HG02571 (cell line): ENCODE data around the gene ZNF598.

ENCODE experiments used
- ATAC-seq: cut with Tn5 transposase; IDR thresholded peaks from one replicate; pipeline ENCODE4 v1.9.1; 2021; ENCODE audit warnings: mild to moderate bottlenecking, moderate library complexity; ENCODE audit not compliant: unreplicated experiment

The ZNF598 gene

DNA sequence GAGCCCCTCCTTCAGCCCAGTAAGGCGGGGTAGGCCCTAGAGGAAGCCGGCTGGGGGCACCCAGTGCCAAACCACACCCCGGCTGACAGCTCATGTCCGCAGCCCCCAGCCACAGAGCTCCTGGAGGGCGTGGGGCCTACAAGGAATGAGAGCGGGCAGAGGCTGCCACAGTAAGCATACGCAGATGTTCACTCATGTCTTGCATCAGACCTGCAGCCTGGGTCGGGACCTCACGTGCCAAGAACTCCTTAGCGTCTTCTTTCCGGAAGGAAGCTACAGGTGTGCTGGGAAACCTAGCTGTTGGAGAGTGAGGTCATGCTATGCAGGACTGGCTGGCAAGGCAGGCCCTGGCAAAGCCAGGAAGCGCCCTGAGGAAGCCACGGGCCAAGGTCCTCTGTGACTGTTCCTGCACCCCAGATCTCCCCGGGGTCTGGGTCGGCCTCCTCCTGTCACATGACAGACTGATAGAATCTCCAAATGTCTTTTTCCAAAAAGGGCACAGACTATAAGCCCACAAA lies 1.6 kb downstream of the ZNF598 start:
- no peak for ATAC-seq

DNA sequence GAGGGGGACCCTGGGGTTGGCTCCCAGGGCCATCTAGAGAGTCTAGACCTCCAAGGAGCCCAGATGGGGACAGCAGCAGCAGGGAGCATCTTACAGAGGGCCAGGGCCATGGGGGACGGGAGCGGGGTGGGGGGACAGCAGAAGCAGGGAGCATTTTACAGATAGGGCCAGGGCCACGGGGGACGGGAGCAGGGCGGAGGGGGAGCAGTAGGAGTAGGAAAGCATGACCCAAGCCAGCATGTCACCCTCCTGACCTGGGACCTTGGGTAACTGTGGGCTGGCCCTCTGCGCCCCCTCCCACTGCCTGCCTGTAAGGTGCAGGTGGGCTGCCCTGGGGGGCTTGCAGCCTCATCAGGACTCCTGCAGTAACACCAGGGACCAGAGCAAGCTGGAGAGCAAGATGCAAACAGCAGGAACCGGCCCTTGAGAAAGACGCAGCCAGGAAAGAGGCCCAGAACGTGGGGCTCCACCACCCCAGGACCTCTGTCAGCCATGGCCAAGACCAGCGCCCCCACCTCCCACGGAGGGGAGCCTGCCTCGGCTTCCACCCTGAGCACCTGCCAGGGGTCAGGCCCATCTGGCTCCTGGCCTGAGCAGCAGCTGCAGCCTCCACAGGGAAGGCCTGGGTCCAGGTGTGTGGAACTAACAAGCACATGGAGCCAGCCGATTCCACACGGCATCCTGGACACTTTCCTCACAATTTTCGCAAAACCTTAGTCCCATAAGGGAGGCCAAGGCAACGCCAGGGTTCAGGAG lies 2.4 kb downstream of the ZNF598 start:
- no peak for ATAC-seq

DNA sequence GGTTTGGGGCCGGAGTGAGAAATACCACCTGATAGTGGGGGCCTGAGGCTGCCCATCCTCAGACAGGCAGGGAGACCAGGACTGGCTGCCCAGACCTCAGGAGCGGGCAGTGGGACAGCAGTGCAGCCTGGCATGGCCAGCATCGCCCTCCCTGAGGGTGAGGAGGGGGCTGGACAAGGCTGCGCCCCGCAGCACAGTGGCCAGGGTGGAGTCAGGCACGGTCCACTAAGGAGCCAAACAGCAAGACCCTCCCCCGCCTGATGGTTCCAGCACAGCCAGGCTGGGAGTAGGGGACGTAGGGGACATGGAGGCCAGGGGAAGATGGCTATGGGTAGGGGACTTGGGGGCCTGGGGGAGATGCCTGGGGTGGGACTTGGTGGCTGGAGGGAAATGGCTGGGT lies 3.3 kb downstream of the ZNF598 start:
- no peak for ATAC-seq

DNA sequence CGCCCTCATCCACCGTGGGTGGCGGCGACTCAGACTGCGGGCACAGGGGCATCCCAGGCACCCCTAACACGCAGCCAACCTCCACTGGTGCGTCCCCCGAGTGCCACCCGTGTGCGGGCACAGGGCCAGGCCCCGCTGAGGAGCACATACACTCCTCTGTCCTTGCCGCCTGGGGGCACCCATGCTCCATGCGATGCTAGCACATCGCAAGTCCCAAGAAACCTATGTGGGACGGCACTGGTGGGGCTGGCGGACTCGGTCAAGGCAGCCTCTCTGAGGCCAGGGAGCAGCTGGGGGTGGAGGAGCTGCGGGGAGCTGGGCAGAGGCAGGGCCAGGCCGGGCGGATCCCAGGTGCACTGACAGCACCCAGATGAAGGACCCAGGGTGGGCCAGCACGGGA lies 4.0 kb downstream of the ZNF598 start:
- no peak for ATAC-seq

DNA sequence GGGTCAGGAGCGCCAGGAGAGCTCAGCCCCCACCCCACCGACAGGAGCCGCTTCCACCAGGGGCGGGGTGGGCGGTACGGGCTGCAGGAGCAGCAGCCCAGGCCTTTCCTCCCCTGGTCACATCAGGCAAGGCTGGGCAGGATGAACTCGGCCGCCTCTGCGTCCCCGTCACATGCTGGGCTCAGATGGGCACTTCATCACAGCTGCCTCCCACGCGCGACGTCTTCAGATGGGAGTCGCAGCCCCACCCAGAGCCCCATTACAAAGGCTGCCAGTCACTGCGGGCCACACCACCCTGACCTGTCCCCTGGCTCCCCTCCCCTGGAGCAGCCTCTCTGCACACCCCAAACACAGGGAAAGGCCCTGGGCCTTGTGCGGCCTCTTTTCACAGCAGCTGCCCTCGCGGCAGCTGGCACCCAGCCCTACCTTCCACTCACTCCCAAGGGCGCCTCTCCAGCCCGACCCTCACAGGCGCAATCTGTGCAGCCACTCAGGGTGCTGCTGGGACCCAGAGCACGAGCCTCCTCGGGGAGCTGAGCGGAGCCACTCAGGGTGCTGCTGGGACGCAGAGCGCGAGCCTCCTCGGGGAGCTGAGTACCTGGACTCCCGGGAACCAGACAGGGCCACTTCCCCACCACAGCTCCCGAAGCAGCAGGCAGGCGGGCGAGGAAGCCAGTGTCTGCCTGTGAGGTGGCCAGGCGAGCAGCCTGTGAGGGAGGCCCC lies 4.7 kb downstream of the ZNF598 start:
- no peak for ATAC-seq

DNA sequence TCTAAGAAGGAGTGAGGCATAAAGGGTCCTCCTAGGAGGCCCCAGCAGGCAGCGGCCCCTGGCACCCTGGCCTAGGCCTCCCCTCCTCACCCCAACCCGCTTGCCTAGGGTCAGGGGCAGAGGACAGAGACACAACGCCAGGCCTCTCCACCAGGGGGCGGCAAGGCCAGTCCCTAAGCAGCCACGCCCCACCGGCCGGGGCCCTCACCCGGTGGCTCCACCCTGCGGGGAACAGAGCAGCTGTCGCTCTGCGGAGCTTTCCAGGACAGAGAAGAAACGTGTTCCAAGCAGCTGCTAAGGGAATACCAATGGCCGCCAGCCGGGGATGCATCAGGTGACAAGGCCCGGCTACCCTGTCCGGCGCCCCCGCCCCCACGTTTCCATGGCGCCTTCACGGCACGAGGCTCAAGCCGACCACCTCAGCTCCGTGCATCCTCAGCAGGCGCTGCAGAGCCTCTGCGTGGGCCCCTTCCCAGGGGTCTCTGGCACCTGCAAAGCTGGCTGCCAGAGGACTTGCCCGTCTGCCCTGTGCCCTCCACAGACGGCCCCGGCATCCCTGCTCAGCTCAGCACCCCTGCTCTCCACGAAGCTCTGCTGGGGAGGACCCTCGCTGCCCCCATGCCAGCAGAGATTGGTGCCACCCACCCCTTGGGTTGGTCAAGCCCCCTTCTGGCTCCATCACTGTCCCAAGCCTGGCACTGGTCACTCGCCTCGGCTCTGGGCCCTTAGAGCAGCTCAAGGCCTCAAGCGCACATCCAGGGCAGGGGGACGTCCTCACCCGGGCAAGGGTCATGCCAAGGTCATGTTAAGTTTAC lies 5.6 kb downstream of the ZNF598 start:
- ATAC-seq = peak; percentile 56

DNA sequence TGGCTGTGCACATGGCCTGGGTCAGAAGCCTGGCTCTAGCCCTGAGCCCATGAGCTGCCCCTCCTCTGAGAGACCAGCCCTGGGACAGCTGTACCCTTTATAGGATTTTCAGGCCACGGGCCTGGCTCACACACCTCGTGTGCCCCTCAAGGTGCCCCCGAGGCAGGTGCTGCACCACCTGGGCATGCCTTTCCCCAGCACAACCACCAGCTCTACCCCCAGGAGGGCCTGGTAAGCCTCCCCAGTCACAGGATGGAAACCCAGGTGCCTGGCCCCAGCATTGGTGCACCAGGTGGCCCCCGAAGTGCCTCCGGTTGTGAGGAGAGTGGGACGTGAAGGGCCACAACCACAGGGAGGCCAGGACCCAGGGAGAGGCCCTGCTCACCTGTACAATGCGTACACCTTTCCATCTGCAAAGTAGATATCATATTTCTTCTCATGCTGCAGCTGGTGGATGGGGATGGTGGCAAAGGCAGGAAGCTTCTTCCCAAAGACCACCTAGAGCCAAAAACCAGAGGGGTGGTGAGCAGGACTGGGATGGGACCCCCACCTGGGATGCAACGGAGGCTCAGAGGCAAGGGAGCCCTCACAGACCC lies 6.3 kb downstream of the ZNF598 start:
- no peak for ATAC-seq

DNA sequence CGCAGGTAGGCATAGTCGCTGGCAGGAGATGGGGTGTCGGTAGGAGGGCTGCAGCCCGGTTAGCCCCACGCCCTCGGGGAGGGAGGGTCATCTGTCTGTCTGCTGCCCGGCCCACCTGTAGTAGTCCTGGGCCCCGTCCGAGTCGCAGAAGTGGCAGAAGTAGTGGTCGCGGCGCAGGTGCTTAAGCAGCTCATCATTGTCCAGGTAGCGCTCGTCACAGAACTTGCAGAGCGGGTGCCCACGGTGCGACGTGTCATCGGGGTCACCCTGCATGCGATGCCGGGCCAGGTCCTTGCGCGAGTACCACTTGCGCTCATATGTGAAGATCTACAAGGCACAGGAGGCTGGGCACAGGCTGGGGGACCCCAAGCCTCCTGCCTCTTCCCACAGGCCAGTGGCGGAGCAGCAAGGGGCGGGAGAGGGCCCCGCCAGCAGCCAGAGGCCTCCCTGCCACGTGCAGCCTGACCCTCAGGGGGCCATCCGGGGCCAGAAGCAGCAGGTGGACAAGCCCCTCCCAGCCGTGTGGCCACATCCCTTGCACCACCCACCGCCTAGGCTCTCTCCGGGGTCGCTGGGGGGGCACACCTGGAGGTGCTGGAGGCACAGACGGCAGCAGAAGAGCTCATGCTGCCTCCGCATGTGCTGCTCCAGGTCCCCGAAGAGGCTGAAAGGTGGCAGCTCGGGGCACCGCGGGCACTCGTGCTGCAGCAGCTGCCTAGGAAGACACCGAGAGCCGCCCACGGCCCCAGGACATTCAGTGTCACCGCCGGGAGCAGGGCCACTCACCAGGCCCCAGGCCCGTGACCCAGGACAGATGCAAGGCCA lies 7.0 kb downstream of the ZNF598 start:
- no peak for ATAC-seq

DNA sequence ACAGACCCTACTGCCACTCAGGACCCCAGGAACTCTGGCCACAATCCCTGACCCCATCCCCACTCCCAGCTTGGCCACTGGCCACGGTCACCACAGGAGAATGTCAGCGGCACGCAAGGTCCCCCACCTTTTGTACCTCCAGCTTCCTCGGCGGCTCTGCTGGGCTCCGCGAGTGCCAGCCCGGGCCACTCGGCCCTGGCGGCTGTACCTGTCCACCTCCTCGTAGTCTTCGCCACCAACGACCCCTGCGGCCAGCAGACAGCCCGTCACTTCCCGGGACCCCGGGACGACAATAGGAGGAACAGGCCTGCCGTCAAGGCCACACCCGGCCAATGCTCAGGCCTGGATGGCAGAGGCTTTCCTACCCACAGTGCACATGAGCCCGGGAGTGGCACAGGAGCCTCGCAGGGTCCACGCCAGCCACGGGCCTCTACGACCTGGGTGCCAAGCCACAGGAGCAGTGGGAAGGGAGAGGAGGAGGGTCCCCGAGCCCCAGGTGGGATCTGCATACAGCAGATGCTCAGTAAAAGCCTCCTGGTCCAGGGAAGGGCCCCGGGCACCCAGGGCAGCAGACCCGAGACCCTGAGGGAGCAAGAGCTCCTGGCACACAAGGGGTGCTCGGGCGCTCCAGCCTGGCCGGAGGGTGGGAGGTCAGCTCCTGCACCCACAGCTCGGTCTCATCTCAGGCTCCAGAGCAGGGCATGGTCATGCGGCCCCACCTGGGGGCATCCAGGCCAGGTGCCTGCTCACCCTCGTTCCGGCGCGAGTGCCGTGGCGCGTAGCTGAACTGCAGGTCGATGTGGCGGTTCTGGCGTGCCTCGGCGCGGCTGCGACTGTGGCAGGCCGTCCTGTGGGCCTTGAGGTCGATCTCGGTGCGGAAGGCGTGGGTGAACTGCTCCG lies 7.9 kb downstream of the ZNF598 start:
- ATAC-seq = no peak

DNA sequence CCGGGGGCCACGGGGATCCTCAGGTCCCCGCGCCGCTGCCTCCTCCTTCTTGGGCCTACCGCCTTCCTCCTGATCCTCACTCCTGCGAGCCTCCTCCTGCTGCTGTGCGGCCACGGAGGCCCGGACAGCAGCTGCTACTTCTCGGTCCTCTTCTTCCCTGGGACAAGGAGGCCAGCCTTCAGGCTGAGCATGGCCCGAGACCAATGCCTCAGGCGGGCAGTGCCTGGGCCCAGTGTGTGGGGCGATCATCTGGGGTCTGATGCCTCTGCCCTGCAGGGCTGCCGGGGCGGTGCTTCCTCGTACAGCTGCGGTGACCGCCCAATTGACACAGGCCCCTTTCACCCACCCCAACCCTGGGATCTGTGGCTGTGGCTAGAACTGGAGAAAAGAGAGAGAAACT lies 8.6 kb downstream of the ZNF598 start:
- no peak for ATAC-seq

DNA sequence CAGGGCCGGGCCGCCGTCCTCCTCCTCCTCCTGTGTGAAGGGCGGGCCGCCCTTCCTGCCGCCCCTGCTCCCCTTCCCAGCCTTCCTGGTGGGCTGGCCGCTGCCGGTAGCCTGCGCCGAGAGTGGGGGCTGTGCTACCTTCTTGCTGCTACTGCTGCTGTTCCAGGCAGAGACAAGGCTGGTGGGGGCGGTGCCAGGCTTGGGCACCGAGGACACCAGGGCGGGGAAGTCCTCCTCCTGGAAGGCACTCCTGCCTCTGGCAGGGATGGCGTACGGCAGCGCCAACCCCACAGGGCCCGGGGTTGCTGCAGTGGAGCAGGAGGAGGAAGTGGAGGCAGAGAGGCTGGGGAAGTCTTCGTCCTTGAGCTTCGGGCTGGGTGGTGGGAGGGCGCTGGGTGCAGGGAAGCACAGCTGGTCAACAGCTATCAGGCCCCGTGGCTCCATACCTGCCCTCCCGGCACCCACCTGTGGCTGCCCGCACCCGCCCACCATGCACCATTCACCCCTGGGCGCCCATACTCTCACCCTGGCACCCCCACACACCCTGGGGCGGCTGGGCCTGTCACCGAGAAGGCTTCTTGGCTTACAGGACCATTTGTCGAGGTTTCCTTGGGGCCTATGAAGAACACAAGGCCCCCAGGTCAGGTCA lies 9.6 kb downstream of the ZNF598 start:
- no peak for ATAC-seq

DNA sequence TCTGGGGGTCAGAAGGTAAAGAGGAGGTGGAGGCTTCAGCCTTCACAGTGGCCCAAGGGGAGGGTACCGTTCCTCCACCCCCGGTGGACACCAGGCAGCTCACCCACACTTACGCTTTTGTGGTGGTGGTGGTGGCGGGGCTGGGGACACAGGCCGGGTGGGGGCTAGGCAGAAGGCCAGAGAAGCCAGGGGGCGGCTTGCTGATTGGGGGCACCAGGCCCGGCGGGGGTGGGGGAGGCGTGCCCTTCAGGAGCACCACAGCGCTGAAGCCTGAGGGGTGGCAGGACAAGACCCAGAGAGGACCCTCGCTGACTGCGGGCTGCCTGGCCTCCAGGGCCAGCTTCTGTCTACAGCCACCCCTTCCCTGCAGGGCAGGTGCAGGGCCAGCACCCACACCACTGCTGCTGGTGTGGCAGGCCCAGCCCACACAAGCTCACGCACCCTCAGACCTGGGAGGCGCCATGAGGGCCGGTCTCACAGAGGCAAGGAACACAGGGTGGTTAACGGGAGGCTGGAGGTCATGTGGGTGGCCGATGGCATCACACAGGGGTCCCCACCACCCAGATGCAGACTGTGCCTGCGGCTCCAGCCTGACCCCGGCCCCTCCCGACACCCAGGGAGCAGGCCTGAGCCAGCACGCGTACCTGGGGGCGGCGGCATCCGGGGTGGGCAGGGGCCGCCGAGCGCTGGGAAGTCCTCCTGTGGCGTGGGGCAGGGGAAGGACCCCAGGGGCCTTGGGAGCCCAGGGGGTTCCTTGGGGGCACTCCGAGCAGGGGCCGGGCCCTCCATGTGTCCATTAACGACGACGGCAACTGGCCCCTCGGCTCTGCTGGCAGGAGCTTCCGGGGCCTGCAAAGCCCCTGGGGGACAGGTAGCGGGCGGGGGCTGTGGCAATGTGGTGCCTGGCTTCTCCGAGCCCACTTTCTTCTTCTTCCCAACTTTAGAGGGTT lies 10.5 kb downstream of the ZNF598 start:
- no peak for ATAC-seq

DNA sequence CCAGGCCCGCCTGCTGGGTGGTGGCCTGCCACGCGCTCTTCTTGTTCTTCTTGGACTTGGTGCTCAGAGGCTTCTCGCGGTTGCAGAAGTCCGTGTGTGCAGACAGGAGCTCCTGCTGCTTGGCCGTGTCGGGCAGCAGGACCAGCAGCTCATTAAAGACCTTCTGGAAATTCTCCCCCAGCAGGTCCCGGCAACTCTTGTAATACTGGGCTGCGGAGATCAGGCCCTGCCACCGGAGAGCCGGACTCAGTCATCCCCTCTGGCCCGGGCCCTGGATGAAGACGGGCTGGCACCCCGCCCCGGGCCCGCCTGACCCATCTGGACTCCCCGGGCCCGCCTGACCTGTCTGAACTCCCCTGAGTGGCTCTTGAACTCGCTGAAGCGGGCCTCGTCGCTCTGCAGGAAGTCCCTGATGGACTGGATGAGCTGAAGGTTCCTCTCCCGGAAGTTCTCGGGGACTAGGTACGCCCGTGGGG lies 11.2 kb downstream of the ZNF598 start:
- ATAC-seq = no peak

DNA sequence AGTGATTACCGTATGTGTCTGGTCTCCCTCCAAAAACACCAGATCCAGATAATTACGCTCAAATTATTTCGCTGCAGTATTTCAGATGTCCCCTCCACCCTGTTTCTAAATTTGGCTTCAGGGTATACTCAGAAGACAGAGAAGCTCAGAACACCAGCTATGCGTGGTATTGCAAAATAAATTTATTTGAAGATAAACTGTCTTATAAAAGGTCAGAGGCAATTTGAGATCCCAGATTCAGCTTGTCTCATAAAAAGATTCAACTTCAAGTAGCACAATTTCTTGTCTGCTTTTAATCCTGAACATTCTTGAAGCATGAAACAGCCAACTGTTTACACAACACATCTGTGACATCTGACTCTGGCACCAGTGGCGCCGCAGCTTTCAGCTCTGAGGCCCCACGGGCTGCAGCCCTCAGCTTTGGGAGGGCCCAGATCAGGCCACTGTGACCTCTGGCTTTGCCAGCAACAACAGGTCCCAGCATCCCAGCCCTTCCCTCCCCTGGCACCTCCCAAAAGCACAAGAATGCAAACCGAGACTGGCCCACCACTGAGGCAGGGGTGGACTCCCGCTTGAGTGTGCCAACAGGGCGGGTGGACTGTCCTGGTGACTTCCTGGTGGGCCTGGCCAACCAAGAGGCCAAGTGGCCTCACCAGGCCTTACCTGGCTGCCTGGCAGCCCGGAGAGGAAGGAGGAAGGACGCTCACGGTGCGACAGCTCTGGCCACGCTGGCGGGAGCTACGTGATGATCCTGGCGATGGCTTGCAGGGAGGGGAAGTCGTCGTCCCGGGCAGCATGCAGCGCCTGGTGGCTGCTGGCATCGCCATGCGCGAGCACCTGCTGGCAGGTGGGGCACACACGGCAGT lies 11.9 kb downstream of the ZNF598 start:
- ATAC-seq = no peak

DNA sequence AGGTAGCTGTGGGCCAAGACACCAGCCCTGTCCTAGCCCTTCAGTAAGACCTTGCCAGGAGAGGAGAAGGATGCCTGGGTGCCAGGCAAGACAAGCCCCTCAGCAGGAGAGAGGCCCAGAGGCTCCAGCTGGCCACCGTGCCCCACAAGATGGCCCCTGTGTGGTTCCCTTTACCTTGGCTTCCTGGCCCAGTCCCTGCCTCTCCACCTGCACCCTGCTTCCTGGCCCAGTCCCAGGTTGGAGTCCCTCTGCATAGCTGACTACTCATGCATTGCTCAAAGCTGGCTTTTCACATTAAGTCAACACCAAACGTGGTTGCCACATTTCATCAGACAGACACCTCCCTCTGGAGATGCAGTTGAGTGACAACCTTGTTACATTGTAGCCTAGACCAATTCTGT lies 15.9 kb downstream of the ZNF598 start:
- ATAC-seq = no peak

DNA sequence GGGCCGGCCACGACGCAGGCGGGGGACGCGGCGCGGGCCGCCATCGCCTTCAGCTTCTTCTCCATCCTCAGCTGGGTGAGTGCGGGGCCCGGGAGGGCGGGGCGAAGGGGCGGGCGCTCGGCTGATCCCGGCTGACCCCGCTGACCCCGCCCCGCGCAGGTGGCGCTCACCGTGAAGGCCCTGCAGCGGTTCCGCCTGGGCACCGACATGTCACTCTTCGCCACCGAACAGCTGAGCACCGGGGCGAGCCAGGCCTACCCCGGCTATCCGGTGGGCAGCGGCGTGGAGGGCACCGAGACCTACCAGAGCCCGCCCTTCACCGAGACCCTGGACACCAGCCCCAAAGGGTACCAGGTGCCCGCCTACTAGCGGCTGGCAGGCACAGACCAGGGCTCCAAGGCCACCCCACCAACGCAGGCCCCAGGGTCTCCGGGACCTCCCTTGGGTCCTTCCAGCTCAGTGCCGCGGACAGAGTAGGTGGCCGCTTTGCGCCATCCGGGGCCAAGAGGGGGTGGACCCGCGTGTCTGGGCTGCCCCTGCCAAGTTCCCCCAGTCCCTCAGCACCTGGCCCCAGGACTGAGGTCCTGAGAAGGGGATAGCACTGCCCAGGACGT lies 16.8 kb downstream of the ZNF598 start:
- ATAC-seq = no peak
